ENCODE measurements around the gene PWWP2A. TPM values are rescaled to one million over a fixed set of nuclear protein-coding genes. Genes with fewer than 3 reads are reported as not detected.

The PWWP2A gene
- polyA plus RNA-seq, 1 of the 3 experiments (the other 2 are of a cell fraction) = 5.7 TPM

GRCh38 chr5:160134332-160134731 is 15.1 kb upstream of the PWWP2A start:
- Histone ChIP-seq H3K4me3 (ENCODE audit: low read depth in 2 of 2, low read length in 1 of 2) (no peak overlapping the region), H3K36me3 (replicated peaks in 1 of 2; ENCODE audit: control insufficient read depth in 1 of 2, insufficient read depth in 2 of 2, low read length in 1 of 2) (no peaks in the 10 kb centered on the region), H3K4me2 (no peak overlapping the region), H2AFZ (ENCODE audit: low read depth) (no peak overlapping the region), H3K27me3 (ENCODE audit: insufficient read depth) (no peaks in the 10 kb centered on the region), H3K27ac (ENCODE audit: low read depth in 2 of 2, low read length in 1 of 2) (no peak overlapping the region), H3K9me2 (no peaks in the 10 kb centered on the region), H4K20me1 (ENCODE audit: insufficient read depth) (no peaks in the 10 kb centered on the region), H3K4me1 (ENCODE audit: control insufficient read depth in 1 of 2, insufficient read depth in 2 of 2, low read depth in 1 of 2, low read length in 1 of 2) (no peaks in the 10 kb centered on the region), H3K9me3 (no peaks in the 10 kb centered on the region), H3K79me2 (ENCODE audit: insufficient read depth) (no peaks in the 10 kb centered on the region), H3F3A (replicated peaks; ENCODE audit: insufficient read depth) (no peaks in the 10 kb centered on the region), H3K9ac (no peak overlapping the region)
- 96% methylated on average over 1 of the region's 1 CpG for WGBS (ENCODE audit: low lambda C conversion rate)
- TF ChIP-seq FOXM1 (IDR thresholded peaks at IDR 0.05; ENCODE audit: low read depth) = no peak
- TF ChIP-seq GATA2 (CRISPR knock-in tag; IDR thresholded peaks at IDR 0.05) = no peak
- no peak for TF ChIP-seq RAD21 (IDR thresholded peaks at IDR 0.05; ENCODE audit: low read length)
- TF ChIP-seq NFIC (IDR thresholded peaks at IDR 0.05; ENCODE audit: borderline replicate concordance) = no peak
- no peak for TF ChIP-seq USF1 (IDR thresholded peaks at IDR 0.05; ENCODE audit: borderline replicate concordance, low read depth)
- DNase-seq = no peak
- ChIA-PET POLR2A (no interaction called here), CTCF (no interaction called here)

- no peak for DNase-seq
- Histone ChIP-seq H3K4me1 (ENCODE audit: control insufficient read depth in 1 of 2, insufficient read depth in 2 of 2, low read depth in 1 of 2, low read length in 1 of 2) (no peaks in the 10 kb centered on the region), H3K9ac (no peak overlapping the region), H3K27ac (ENCODE audit: low read depth in 2 of 2, low read length in 1 of 2) (no peak overlapping the region), H3K36me3 (replicated peaks in 1 of 2; ENCODE audit: control insufficient read depth in 1 of 2, insufficient read depth in 2 of 2, low read length in 1 of 2) (no peaks in the 10 kb centered on the region), H3K79me2 (ENCODE audit: insufficient read depth) (no peaks in the 10 kb centered on the region), H3K4me3 (ENCODE audit: low read depth in 2 of 2, low read length in 1 of 2) (no peak overlapping the region), H3F3A (replicated peaks; ENCODE audit: insufficient read depth) (no peaks in the 10 kb centered on the region), H4K20me1 (ENCODE audit: insufficient read depth) (no peaks in the 10 kb centered on the region), H3K27me3 (ENCODE audit: insufficient read depth) (no peaks in the 10 kb centered on the region), H2AFZ (ENCODE audit: low read depth) (no peak overlapping the region), H3K9me3 (no peaks in the 10 kb centered on the region), H3K4me2 (no peak overlapping the region), H3K9me2 (no peaks in the 10 kb centered on the region)
- TF ChIP-seq YY1 (IDR thresholded peaks at IDR 0.05; ENCODE audit: low read depth) = no peak
- no peak for TF ChIP-seq TAF1 (IDR thresholded peaks at IDR 0.05; ENCODE audit: borderline replicate concordance, low read depth, low read length)
- TF ChIP-seq NRF1 (IDR thresholded peaks at IDR 0.05; ENCODE audit: low read depth, low read length) = no peak
- TF ChIP-seq EP300 (IDR thresholded peaks at IDR 0.05; ENCODE audit: borderline replicate concordance in 1 of 2, low read depth in 1 of 2, low read length in 1 of 2) = no peak
- ChIA-PET CTCF (no interaction called here), POLR2A (no interaction called here)
- 82% methylated on average over 5 of the region's 7 CpGs for WGBS (ENCODE audit: low lambda C conversion rate)
These were observed 14.7 kb upstream of the PWWP2A start for GRCh38 chr5:160133918-160134304.

- H3K27ac ChIP-seq (ENCODE audit: low read depth in 2 of 2, low read length in 1 of 2) = no peak overlapping the region
These were observed 14.0 kb upstream of the PWWP2A start for GRCh38 chr5:160133071-160133917.

More at GRCh38 chr5:160133071-160133917, 14.0 kb upstream of the PWWP2A start:
- ChIA-PET POLR2A (no interaction called here), CTCF (no interaction called here)
- Histone ChIP-seq H2AFZ (ENCODE audit: low read depth) (no peak overlapping the region), H3K4me3 (ENCODE audit: low read depth in 2 of 2, low read length in 1 of 2) (no peak overlapping the region), H3K9me3 (no peaks in the 10 kb centered on the region), H3K79me2 (ENCODE audit: insufficient read depth) (no peaks in the 10 kb centered on the region), H3K9me2 (no peaks in the 10 kb centered on the region), H4K20me1 (ENCODE audit: insufficient read depth) (no peaks in the 10 kb centered on the region), H3K4me1 (ENCODE audit: control insufficient read depth in 1 of 2, insufficient read depth in 2 of 2, low read depth in 1 of 2, low read length in 1 of 2) (no peaks in the 10 kb centered on the region), H3K4me2 (no peak overlapping the region), H3K27me3 (ENCODE audit: insufficient read depth) (no peaks in the 10 kb centered on the region), H3K9ac (no peak overlapping the region), H3K36me3 (replicated peaks in 1 of 2; ENCODE audit: control insufficient read depth in 1 of 2, insufficient read depth in 2 of 2, low read length in 1 of 2) (no peaks in the 10 kb centered on the region), H3F3A (replicated peaks; ENCODE audit: insufficient read depth) (no peaks in the 10 kb centered on the region)
- TF ChIP-seq GATA2 (CRISPR knock-in tag; IDR thresholded peaks at IDR 0.05) = no peak
- TF ChIP-seq GABPA (IDR thresholded peaks at IDR 0.05; ENCODE audit: low read depth) = no peak
- no peak for TF ChIP-seq RXRA (IDR thresholded peaks at IDR 0.05; ENCODE audit: borderline replicate concordance, low read depth)
- TF ChIP-seq JUND (IDR thresholded peaks at IDR 0.05) = no peak
- no peak for TF ChIP-seq MEF2A (IDR thresholded peaks at IDR 0.05; ENCODE audit: borderline replicate concordance, low read depth)
- no peak for TF ChIP-seq NFIC (IDR thresholded peaks at IDR 0.05; ENCODE audit: borderline replicate concordance)
- TF ChIP-seq EP300 (IDR thresholded peaks at IDR 0.05; ENCODE audit: borderline replicate concordance in 1 of 2, low read depth in 1 of 2, low read length in 1 of 2) = no peak
- 94% methylated on average over 23 of the region's 31 CpGs for WGBS (ENCODE audit: low lambda C conversion rate)
- DNase-seq = no peak
